NCI-H1105 treated with DMSO at 0.1 percent for 48 hours (cell line): ENCODE results near the gene NRSN2.

ENCODE experiments used
- DNase-seq: peaks from one replicate; lab custom pipeline; 2025; lab: John Stamatoyannopoulos, UW

Gene NRSN2

DNA sequence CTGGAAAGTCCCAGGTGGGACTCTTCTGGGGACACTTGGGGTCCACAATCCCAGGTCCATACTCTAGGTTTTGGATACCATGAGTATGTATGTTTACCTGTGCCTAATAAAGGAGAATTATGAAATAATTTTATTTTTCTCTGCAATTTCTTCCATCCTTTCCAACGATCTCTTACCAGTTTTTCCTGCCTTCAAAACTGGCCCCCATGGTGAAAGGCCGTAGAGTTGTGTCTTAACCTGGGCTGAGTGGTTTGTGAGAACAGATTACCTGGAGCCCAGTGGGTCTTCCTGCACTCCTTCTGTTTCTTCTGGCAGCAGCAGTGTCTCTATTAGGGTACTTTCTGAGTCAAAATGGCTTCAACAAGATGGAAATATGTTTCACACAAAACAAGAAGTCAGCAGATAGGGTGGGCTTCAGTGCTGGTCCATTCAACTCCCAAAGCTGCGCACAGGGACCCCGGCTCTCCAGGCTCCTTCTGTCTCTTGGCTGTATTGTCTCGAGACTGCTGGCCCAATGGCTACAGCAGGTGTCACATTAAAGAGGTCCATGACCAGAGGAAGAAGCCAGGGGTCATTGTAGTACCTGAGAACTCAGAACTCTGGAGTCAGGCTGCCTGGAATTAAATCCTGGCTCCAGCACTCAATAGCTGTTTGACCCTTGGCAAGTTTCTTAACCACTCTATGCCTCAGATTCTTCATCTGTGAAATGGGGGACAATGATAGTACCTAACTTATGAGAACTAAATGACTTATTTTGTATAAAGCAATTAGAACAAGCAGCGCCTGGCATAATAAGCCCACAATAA is 50.7 kb downstream of the NRSN2 start:
- DNase-seq, result no peak

DNA sequence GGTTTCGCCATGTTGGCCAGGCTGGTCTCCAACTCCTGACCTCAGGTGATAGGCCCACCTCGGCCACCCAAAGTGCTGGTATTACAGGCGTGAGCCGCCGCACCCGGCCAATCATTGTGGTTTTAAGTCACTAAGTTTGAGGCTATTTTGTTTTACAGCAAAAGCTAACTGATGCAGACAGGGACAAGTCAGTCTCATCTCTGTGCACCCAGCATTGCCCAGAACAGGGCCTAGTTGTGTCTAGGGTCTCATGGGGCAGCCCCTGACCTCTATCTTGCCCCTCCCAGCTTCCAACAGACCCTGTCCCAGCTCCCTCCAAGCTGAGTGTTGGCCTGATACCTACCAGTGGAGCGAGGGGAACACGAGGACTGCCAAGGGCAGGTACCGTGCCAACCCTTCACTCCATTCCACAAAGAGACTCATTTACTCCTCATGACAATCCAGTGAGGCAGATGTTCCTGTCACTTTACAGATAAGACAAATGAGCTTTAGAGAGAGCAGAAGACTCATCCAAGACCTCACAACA is 52.3 kb downstream of the NRSN2 start:
- DNase-seq, result no peak

DNA sequence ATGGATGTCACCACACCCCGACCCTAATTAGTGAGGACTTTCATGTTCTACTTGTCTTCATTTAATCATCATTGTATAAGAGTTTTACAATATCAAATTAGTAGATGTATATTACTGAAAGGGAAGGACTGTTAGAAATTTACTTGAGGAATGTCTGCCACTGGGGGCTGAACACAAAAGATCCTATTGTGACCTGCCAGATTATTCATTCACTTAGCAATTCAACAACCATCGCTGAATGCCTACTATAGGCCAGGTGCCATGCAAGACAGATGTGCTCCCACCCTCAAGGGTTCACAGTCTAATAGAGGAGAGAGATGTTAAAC is 53.2 kb downstream of the NRSN2 start:
- DNase-seq, result no peak

DNA sequence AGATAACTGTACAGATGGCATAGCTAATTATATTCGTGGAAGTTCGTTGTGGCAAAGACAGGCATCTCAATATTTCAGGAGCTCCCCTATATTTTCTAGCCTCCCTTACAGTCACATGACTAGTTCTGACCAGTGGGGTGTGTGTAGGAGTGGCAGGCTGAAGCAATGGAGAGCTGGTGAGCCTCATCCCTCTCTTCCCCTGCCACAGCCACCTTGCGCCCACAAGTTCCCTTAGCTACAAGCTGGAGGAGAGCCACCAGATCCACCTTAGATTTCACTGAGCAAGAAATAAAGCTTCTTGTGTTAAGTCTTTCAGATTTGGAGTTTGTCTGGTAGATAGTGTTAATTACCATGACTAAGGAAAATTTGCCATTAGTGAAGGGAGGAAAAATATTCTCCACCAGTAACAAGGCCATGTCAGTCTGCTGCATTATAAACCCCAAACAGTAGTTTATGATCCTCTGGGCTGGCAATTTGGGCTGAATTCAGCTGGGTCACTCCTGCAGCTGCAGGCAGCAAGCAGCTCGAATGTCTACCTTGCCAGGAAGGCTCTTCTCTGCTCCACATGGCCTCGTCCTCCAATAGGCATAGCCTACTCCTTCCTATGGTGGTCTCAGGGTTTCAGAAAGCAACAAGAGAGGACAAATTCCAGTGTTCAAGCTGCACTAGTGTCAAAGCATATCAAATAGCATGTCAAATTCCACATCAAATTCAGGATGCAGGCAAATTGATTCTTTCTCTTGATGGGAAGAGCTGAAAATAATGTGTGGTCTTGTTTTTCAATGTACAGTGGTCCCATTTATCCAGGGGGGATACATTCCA is 53.8 kb downstream of the NRSN2 start:
- no peak for DNase-seq

DNA sequence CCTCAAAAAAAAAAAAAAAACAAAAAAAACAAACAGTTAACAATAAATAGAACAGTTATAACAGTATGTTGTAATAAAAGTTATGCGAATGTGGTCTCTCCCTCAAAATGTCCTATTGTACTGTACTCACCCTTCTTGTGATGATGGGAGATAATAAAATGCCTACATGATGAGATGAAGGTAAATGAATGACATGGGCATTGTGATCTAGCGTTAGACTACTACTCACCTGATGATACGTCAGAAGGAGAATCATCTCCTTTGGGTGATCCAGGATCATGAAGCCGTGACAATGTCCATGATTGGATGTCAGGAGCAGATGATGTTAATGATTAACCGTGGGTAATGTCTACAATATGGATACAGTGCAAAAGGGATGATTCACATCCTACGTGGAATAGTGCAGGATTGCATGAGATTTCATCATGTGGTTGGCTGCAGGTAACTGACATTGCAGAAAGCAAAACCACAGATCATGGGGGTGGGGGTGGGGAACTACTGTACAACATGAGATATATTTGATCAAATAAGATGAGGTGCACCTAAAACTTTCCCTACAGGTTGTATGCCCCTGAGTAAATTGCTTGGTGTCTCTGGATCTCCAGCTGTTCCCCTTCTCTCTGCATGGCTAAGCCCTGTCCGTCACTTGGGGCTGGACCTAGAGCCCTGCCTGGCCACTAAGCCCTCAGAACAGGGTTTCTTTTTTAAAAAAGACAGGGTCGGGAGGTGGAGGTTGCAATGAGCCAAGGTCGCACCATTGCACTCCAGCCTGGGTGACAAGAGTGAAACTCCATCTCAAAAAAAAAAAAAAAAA is 55.0 kb downstream of the NRSN2 start:
- no peak for DNase-seq

DNA sequence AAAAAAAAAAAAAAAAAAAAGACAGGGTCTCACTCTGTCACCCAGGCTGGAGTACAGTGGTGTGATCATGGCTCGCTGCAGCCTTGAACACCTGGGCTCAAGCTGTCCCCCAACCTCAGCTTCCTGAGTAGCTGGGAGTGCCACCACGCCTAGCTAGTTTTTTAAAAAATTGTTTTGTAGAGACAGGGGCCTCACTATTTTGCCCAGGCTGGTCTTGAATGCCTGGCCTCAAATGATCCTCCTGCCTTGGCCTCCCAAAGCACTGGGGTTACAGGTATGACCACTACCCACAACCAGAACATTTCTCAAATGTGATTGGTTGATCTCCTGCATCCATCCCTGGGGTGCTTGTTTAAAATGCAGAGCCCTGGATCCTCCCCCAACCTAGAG is 55.6 kb downstream of the NRSN2 start:
- DNase-seq, result no peak

DNA sequence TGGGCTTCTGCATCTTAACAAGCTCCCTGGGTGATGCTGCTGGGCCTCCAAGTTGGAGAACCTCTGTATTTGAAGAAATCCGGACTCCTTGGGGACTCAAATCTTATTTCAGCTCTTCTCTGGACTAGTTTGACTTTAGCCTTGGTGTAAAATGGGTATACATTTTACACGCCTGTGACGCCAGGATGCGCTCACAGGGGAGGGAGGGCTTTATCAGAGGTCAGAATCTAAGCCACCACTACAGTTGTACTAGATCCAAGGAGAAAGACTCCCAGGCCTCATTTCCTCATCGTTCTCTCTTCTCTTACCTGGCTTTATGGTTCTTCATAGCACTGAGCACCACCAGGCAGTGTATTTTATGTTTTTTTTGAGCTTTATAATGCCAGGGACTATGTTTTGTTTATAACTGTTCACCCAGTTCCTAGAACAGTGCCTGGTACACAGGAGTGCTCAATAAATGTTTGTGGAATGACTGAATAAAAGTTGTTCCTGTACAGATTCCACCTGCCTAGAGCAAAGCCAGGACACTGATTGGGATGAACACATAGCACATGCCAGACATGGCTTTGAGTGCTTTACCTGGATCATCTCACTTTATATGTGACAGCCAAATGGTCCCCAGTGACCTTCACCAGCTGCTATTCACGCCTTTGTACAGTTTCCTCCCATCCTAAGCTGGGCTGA is 56.1 kb downstream of the NRSN2 start:
- no peak for DNase-seq

GRCh38 chr20:403582-403957 is 56.7 kb downstream of the NRSN2 start:
- no peak for DNase-seq

GRCh38 chr20:404088-404487 is 57.2 kb downstream of the NRSN2 start:
- DNase-seq, result no peak
